ENCODE results near the gene PTPRJ. TPM values are rescaled to one million over a fixed set of nuclear protein-coding genes. Genes with fewer than 3 reads are reported as not detected.
A peak's percentile ranks its signal among the peaks of the same experiment; 100 is the strongest.

PTPRJ gene
- polyA plus RNA-seq, 3 donors, result 10.0 to 36.4 (median 14.6) TPM

- 92% methylated on average over 2 of the region's 9 CpGs for WGBS (ENCODE audit: insufficient coverage)
- no peaks in the 10 kb centered on the region for H3K27me3 ChIP-seq (ENCODE audit: control insufficient read depth in 2 of 2, insufficient read depth in 2 of 2, low read length in 2 of 2)
- Mint-ChIP-seq H3K4me1 (peaks cover 88% of the 10 kb centered on the region), H3K36me3 (peaks cover 28 to 37% of the 10 kb centered on the region in 2 donors), H3K27ac (peak overlapping the region in 6 of 7 donors; percentile 23 to 81 (median 68)), H3K4me3 (no peak overlapping the region), H3K27me3 (ENCODE audit: low read depth in 3 of 3) (no peaks in the 10 kb centered on the region), H3K9me3 (peaks cover 0 to 3% (median 0%) of the 10 kb centered on the region in 7 donors)
- DNase-seq, result no peak
- H3K4me2 ChIP-seq (replicated peaks; ENCODE audit: extremely low read depth, low read length, poor library complexity, severe bottlenecking), result no peak overlapping the region
- H3K4me1 ChIP-seq (ENCODE audit: control insufficient read depth in 1 of 2, insufficient read depth in 2 of 2, low read length in 2 of 2), result peaks cover 65 to 87% of the 10 kb centered on the region in 2 donors
- peaks cover 93% of the 10 kb centered on the region for H3K79me2 ChIP-seq (ENCODE audit: insufficient read depth, low read length)
- H3K4me3 ChIP-seq (replicated peaks in 1 of 3; ENCODE audit: low read depth in 2 of 3, low read length in 3 of 3), result no peak overlapping the region
- no peak for TF ChIP-seq CTCF (IDR thresholded peaks at IDR 0.05)
- peaks cover 2 to 12% of the 10 kb centered on the region in 2 donors for H3K36me3 ChIP-seq (replicated peaks in 1 of 2; ENCODE audit: control insufficient read depth in 1 of 2, insufficient read depth in 2 of 2, low read length in 2 of 2)
- intact Hi-C loops (cut with micrococcal nuclease), result loop anchor here in 1 of 2 donors (5.0 kb wide), 1 partner anchor 35 kb away; no protein-coding TSS in a partner anchor
- H3K9ac ChIP-seq (ENCODE audit: insufficient read depth, low read length, poor library complexity, severe bottlenecking), result no peak overlapping the region
- H2AFZ ChIP-seq (ENCODE audit: insufficient read depth, low read depth, low read length, poor library complexity, severe bottlenecking), result no peak overlapping the region
- H3K9me3 ChIP-seq (replicated peaks in 1 of 2; ENCODE audit: control insufficient read depth in 1 of 2, insufficient read depth in 1 of 2, low read length in 2 of 2), result no peaks in the 10 kb centered on the region
- H3K27ac ChIP-seq (ENCODE audit: low read depth in 1 of 2, low read length in 2 of 2), result no peak overlapping the region
- H4K20me1 ChIP-seq (ENCODE audit: insufficient read depth, low read length), result peaks cover 91% of the 10 kb centered on the region
These were observed 72.1 kb downstream of the PTPRJ start for GRCh38 chr11:48052183-48053044.

- peak overlapping the region in 1 of 2 donors; percentile 46 for H3K27ac ChIP-seq (ENCODE audit: low read depth in 1 of 2, low read length in 2 of 2)
- H2AFZ ChIP-seq (ENCODE audit: insufficient read depth, low read depth, low read length, poor library complexity, severe bottlenecking), result no peak overlapping the region
- no peaks in the 10 kb centered on the region for H3K36me3 ChIP-seq (replicated peaks in 1 of 2; ENCODE audit: control insufficient read depth in 1 of 2, insufficient read depth in 2 of 2, low read length in 2 of 2)
- no peak overlapping the region for H3K9ac ChIP-seq (ENCODE audit: insufficient read depth, low read length, poor library complexity, severe bottlenecking)
- H3K4me1 Mint-ChIP-seq, result peaks cover 79% of the 10 kb centered on the region
- intact Hi-C loops (cut with micrococcal nuclease), result loop anchor here in 1 of 2 donors (5.0 kb wide), 1 partner anchor 38 kb away; no protein-coding TSS in a partner anchor
- peaks cover 91% of the 10 kb centered on the region for H4K20me1 ChIP-seq (ENCODE audit: insufficient read depth, low read length)
- peaks cover 0 to 3% (median 0%) of the 10 kb centered on the region in 7 donors for H3K9me3 Mint-ChIP-seq
- H3K4me1 ChIP-seq (ENCODE audit: control insufficient read depth in 1 of 2, insufficient read depth in 2 of 2, low read length in 2 of 2), result peaks cover 55 to 76% of the 10 kb centered on the region in 2 donors
- no peak for DNase-seq
- H3K9me3 ChIP-seq (replicated peaks in 1 of 2; ENCODE audit: control insufficient read depth in 1 of 2, insufficient read depth in 1 of 2, low read length in 2 of 2), result no peaks in the 10 kb centered on the region
- no peaks in the 10 kb centered on the region for H3K27me3 Mint-ChIP-seq (ENCODE audit: low read depth in 3 of 3)
- TF ChIP-seq CTCF (IDR thresholded peaks at IDR 0.05), result no peak
- no CpG with 5 or more reads among the region's 1 CpG for WGBS (ENCODE audit: insufficient coverage)
- H3K27me3 ChIP-seq (ENCODE audit: control insufficient read depth in 2 of 2, insufficient read depth in 2 of 2, low read length in 2 of 2), result no peaks in the 10 kb centered on the region
- peak overlapping the region in 1 of 2 donors; percentile 91 for H3K4me3 Mint-ChIP-seq
- peak overlapping the region; percentile 77 for H3K4me2 ChIP-seq (replicated peaks; ENCODE audit: extremely low read depth, low read length, poor library complexity, severe bottlenecking)
- peak overlapping the region in 6 of 7 donors; percentile 86 to 97 (median 94) for H3K27ac Mint-ChIP-seq
- peaks cover 23 to 33% of the 10 kb centered on the region in 2 donors for H3K36me3 Mint-ChIP-seq
- peak overlapping the region in 1 of 3 experiments; percentile 70 for H3K4me3 ChIP-seq (replicated peaks in 1 of 3; ENCODE audit: low read depth in 2 of 3, low read length in 3 of 3)
- peaks cover 93% of the 10 kb centered on the region for H3K79me2 ChIP-seq (ENCODE audit: insufficient read depth, low read length)
These were observed 74.6 kb downstream of the PTPRJ start for GRCh38 chr11:48054994-48055291.
